Uterus (tissue), 4 donors: ENCODE measurements around the gene PLPP1. TPM values are rescaled to one million over a fixed set of nuclear protein-coding genes. Genes with fewer than 3 reads are reported as not detected.

Experiments used
- DNase-seq, 2 donors: peaks; one replicate each; pipeline ENCODE4 v3.0.0-alpha.2; 2019 to 2020
- H3K27ac ChIP-seq, 2 donors: fragments of 200-600 bp; sonication (generic); 1 replicate in 1 of 2; 2 replicates in 1 of 2; pipeline ENCODE4 v1.5.1; 2016 to 2018
- H3K27me3 ChIP-seq, 2 donors: fragments of 200-600 bp; sonication (generic); one replicate each; pipeline ENCODE4 v1.5.1; 2018 to 2019; ENCODE audit warnings: control low read depth in 1 of 2
- H3K36me3 ChIP-seq, 2 donors: fragments of 200-600 bp; sonication (generic); one replicate each; pipeline ENCODE4 v1.5.1; 2019; ENCODE audit warnings: control low read depth in 1 of 2
- H3K4me1 ChIP-seq, 2 donors: fragments of 200-600 bp; sonication (generic); one replicate each; pipeline ENCODE4 v1.5.1; 2018 to 2019; ENCODE audit warnings: control low read depth in 1 of 2
- H3K4me3 ChIP-seq, 2 donors: fragments of 200-600 bp; sonication (generic); 1 replicate in 1 of 2; 2 replicates in 1 of 2; pipeline ENCODE4 v1.5.1; 2018 to 2019; ENCODE audit warnings: mild to moderate bottlenecking in 1 of 2
- H3K9me3 ChIP-seq, 2 donors: fragments of 200-600 bp; sonication (generic); one replicate each; pipeline ENCODE4 v1.5.1; 2019; ENCODE audit warnings: control low read depth in 1 of 2
- POLR2A ChIP-seq, 2 donors: fragments of 450-650 bp; IDR thresholded peaks; one replicate each; pipeline ENCODE4 v1.6.1; 2016; ENCODE audit warnings: antibody characterized with exemption in 2 of 2, mild to moderate bottlenecking in 1 of 2, moderate library complexity in 1 of 2
- intact Hi-C: fragments of 100-400 bp; cut with DNase I; formaldehyde crosslinking; loops from one replicate; pipeline ENCODE4 v1.15.1; 2023; ENCODE audit warnings: low total_unique reads
- total RNA-seq, 4 donors: library from RNA; depleted of rRNA in 3 of 4; stranded (reverse); fragments of >200 nt in 3 of 4; gene quantifications; one replicate each; pipeline versions ENCODE4 v1.1.0 to v1.2.4, GENCODE V29; 2014 to 2023
- TF ChIP-seq, protein P1 (sequence below), 4 experiments: fragments of 200-600 bp in 2 of 4; fragments of 450-650 bp in 2 of 4; sonication (generic) in 2 of 4; IDR thresholded peaks; one replicate each; pipeline ENCODE4 v1.5.1; 2016 to 2019; ENCODE audit warnings: antibody characterized with exemption in 4 of 4, mild to moderate bottlenecking in 2 of 4, moderate library complexity in 1 of 4
- donor health status: DM: yes; HTN: yes; CAD: no.

The PLPP1 gene
- total RNA-seq, 4 donors from 2014 or later = 83.4 to 297 (median 175) TPM

DNA sequence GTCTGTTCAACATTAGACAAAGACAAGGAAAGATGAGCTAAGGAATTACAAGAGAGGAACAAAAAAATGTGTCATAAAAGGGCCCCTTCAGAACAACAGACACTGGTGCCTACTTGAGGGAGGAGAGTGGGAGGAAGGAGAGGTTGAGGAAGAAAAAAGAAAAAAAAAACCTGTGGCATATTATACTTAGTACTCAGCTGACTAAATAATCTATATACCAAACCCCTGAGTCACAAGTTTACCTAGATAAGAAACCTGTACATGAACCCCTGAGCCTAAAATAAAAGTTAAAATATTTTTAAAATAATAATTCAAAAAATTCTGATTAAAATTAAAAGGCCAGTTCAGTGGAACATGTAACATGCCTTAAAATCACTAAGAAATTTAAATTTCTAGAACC, 119.7 kb downstream of the PLPP1 start:
- intact Hi-C loops = no loop called here
- no peaks in the 10 kb centered on the region for H3K27me3 ChIP-seq
- no peak overlapping the region for H3K4me3 ChIP-seq
- no peak for DNase-seq
- H3K4me1 ChIP-seq = no peaks in the 10 kb centered on the region
- TF ChIP-seq POLR2A (IDR thresholded peaks at IDR 0.05) = no peak
- TF ChIP-seq, protein P1, sequence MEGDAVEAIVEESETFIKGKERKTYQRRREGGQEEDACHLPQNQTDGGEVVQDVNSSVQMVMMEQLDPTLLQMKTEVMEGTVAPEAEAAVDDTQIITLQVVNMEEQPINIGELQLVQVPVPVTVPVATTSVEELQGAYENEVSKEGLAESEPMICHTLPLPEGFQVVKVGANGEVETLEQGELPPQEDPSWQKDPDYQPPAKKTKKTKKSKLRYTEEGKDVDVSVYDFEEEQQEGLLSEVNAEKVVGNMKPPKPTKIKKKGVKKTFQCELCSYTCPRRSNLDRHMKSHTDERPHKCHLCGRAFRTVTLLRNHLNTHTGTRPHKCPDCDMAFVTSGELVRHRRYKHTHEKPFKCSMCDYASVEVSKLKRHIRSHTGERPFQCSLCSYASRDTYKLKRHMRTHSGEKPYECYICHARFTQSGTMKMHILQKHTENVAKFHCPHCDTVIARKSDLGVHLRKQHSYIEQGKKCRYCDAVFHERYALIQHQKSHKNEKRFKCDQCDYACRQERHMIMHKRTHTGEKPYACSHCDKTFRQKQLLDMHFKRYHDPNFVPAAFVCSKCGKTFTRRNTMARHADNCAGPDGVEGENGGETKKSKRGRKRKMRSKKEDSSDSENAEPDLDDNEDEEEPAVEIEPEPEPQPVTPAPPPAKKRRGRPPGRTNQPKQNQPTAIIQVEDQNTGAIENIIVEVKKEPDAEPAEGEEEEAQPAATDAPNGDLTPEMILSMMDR (IDR thresholded peaks at IDR 0.05) = no peak
- no peaks in the 10 kb centered on the region for H3K9me3 ChIP-seq
- peak overlapping the region in 1 of 2 donors; percentile 9 for H3K27ac ChIP-seq
- no peaks in the 10 kb centered on the region for H3K36me3 ChIP-seq

DNA sequence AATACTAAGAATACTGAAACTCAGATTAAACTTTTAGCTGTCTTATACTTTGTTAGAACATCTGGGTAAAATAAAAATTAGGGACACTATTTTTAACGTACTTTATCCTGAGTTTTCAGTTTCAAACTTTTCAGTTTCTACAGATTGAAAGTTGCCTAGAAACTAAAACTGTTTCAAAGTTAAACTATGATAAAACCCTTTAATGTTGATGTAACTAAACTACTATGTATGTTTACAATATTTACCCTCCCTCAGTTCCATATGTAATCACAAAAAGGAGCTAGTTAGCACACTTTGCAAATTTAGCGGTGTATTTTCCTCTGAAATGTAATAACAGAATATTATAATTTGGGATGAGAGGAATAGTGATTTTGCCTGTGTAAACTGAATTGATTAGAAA, 121.1 kb downstream of the PLPP1 start:
- no peaks in the 10 kb centered on the region for H3K27me3 ChIP-seq
- intact Hi-C loops = no loop called here
- H3K4me1 ChIP-seq = no peaks in the 10 kb centered on the region
- no peak for TF ChIP-seq POLR2A (IDR thresholded peaks at IDR 0.05)
- TF ChIP-seq, protein P1 (IDR thresholded peaks at IDR 0.05) = no peak
- no peak for DNase-seq
- H3K4me3 ChIP-seq = no peak overlapping the region
- no peaks in the 10 kb centered on the region for H3K36me3 ChIP-seq
- no peaks in the 10 kb centered on the region for H3K9me3 ChIP-seq
- H3K27ac ChIP-seq = no peak overlapping the region

DNA sequence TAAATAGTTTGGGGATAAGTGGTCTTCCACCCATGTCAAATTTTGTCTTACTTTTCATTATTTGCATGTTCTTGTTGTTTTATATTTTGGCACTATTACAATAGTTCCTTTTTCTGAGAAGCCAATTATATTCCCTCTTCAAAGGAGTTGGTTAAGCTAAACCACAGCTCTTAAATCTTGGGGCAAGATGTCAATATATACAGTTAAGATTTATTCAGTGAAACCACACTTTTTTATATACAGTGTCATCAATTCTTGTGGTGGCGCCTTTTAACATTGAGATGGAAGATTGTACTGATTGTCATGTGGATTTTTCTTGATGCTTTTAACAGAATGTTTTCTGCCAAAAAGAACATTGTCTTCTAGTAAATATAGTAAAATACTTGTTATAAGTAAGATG, 122.9 kb downstream of the PLPP1 start:
- Histone ChIP-seq H3K4me3 (no peak overlapping the region), H3K27me3 (no peaks in the 10 kb centered on the region), H3K9me3 (no peaks in the 10 kb centered on the region), H3K36me3 (no peaks in the 10 kb centered on the region), H3K4me1 (no peaks in the 10 kb centered on the region), H3K27ac (no peak overlapping the region)
- TF ChIP-seq, protein P1 (IDR thresholded peaks at IDR 0.05) = no peak
- intact Hi-C loops = no loop called here
- no peak for DNase-seq

DNA sequence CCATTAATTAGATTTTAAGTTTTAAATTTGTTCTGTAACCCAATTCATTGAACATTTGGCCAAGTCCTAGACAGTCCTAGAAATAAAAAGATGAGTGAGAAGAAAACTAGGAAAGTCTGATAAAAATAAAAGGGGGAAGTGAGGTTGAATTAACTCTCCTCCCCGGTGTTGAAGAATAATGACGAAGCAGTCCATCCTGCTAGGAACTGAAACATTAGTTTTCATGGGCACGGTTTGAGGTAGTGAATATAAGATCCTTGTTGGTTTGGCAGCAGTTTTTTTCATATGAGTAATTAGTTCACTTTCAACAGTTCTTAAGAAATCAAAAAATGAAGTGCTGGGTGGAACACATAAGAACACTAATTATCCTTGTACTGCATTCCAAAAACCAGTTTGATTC, 123.9 kb downstream of the PLPP1 start:
- H3K27ac ChIP-seq = no peak overlapping the region
- H3K4me3 ChIP-seq = no peak overlapping the region
- no peak for TF ChIP-seq POLR2A (IDR thresholded peaks at IDR 0.05)
- TF ChIP-seq, protein P1 (IDR thresholded peaks at IDR 0.05) = no peak
- no peaks in the 10 kb centered on the region for H3K4me1 ChIP-seq
- H3K36me3 ChIP-seq = no peaks in the 10 kb centered on the region
- intact Hi-C loops = no loop called here
- H3K27me3 ChIP-seq = no peaks in the 10 kb centered on the region
- no peaks in the 10 kb centered on the region for H3K9me3 ChIP-seq
- DNase-seq = no peak

DNA sequence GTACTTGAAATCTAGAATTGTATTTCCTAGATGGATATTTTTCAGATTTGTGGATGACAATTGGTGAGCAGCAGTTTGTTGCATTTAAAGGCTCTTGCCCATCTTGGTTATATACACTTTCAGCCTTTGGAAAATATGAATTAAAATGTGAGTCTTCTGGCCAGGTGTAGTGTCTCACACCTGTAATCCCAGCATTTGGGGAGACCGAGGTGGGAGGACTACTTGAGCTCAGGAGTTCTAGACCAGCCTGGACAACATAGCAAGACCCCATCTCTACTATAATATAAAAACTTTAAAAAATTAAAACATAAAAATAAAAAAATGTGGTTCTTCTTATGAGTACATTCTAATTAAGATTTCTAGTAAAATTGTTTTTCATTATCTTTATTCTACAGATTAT, 125.0 kb downstream of the PLPP1 start:
- intact Hi-C loops = loop anchor here (10.0 kb wide), 1 partner anchor 285 kb away; no protein-coding TSS in a partner anchor
- DNase-seq = no peak
- H3K4me1 ChIP-seq = no peaks in the 10 kb centered on the region
- no peak overlapping the region for H3K4me3 ChIP-seq
- no peaks in the 10 kb centered on the region for H3K27me3 ChIP-seq
- no peak overlapping the region for H3K27ac ChIP-seq
- no peak for TF ChIP-seq POLR2A (IDR thresholded peaks at IDR 0.05)
- TF ChIP-seq, protein P1 (IDR thresholded peaks at IDR 0.05) = no peak
- H3K9me3 ChIP-seq = no peaks in the 10 kb centered on the region
- no peaks in the 10 kb centered on the region for H3K36me3 ChIP-seq
